ENCODE measurements around the gene RSF1. TPM values are rescaled to one million over a fixed set of nuclear protein-coding genes. Genes with fewer than 3 reads are reported as not detected.
A peak's percentile ranks its signal among the peaks of the same experiment; 100 is the strongest.

RSF1 gene
- polyA plus RNA-seq, 1 of the 3 experiments (the other 2 are of a cell fraction) = 8.4 TPM

DNA sequence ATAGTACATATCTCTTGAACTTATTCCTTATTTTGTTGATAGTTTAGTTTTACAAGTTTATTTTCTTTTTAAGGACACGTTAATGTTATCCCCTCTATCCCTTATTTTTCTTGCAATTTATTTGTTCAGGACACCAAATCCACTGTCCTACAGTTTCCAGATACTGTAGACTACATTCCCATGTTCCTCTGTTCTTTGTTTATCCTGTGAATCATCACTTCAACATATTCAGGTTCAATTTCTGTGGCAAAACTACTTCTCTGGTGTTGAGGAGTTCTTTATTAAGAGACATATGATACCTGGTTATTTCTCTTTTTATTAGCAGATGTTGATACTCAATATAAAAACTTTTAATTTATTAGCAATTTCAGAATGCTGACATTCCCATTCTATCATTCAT is 110.2 kb downstream of the RSF1 start:
- WGBS (ENCODE audit: low lambda C conversion rate) = 56% methylated on average over 1 of the region's 1 CpG
- H3K27ac ChIP-seq (ENCODE audit: low read depth in 2 of 2, low read length in 1 of 2) = peak overlapping the region in 1 of 2 experiments; percentile 37; a peak in 2 of 4 replicates

DNA sequence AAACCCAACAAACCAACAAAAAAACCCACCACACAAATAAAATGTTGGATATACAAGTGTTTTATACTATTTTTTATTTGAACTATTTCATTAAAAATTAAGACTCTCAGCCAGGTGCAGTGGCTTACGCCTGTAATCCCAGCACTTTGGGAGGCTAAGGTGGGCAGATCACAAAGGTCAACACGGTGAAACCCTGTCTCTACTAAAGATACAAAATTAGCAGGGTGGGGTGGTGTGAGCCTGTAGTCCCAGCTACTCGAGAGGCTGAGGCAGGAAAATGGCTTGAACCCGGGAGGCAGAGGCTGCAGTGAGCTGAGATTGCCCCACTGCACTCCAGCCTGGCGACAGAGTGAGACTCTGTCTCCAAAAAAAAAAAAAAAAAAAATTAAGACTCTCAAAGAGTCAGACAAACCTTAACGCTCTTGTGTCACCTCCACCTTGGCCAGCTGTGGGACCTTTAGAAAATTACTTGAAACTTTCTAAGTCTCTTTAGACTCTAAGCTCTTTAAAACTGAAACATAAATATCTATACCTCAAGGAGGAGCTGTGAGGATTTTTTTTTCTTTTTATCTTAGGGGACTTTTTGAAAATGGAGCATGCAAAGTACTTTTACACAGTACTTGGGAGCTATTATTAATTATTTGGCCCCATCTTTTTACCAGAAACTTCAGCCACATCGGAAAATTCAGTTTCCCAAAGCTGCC is 114.5 kb downstream of the RSF1 start:
- 96% methylated on average over 7 of the region's 7 CpGs for WGBS (ENCODE audit: low lambda C conversion rate)
- TF ChIP-seq EZH2phosphoT487 (IDR thresholded peaks at IDR 0.05; ENCODE audit: borderline replicate concordance, low read depth) (no peak), JUND (IDR thresholded peaks at IDR 0.05) (no peak), RFX5 (IDR thresholded peaks at IDR 0.05; ENCODE audit: low read length) (no peak)
- TF ChIP-seq, protein P1, sequence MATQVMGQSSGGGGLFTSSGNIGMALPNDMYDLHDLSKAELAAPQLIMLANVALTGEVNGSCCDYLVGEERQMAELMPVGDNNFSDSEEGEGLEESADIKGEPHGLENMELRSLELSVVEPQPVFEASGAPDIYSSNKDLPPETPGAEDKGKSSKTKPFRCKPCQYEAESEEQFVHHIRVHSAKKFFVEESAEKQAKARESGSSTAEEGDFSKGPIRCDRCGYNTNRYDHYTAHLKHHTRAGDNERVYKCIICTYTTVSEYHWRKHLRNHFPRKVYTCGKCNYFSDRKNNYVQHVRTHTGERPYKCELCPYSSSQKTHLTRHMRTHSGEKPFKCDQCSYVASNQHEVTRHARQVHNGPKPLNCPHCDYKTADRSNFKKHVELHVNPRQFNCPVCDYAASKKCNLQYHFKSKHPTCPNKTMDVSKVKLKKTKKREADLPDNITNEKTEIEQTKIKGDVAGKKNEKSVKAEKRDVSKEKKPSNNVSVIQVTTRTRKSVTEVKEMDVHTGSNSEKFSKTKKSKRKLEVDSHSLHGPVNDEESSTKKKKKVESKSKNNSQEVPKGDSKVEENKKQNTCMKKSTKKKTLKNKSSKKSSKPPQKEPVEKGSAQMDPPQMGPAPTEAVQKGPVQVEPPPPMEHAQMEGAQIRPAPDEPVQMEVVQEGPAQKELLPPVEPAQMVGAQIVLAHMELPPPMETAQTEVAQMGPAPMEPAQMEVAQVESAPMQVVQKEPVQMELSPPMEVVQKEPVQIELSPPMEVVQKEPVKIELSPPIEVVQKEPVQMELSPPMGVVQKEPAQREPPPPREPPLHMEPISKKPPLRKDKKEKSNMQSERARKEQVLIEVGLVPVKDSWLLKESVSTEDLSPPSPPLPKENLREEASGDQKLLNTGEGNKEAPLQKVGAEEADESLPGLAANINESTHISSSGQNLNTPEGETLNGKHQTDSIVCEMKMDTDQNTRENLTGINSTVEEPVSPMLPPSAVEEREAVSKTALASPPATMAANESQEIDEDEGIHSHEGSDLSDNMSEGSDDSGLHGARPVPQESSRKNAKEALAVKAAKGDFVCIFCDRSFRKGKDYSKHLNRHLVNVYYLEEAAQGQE (IDR thresholded peaks at IDR 0.05; ENCODE audit: low read depth, low read length) = no peak
- TF ChIP-seq, protein P2, sequence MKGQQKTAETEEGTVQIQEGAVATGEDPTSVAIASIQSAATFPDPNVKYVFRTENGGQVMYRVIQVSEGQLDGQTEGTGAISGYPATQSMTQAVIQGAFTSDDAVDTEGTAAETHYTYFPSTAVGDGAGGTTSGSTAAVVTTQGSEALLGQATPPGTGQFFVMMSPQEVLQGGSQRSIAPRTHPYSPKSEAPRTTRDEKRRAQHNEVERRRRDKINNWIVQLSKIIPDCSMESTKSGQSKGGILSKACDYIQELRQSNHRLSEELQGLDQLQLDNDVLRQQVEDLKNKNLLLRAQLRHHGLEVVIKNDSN (IDR thresholded peaks at IDR 0.05; ENCODE audit: borderline replicate concordance, low read depth) = no peak
- ChIA-PET CTCF (interaction anchor here (0.7 kb wide), 1 partner anchor 10 kb away, joined by 3 read pairs; no protein-coding TSS in a partner anchor), POLR2A (interaction anchor here (0.7 kb wide), 2 partner anchors 130 to 273 kb away, joined by 5 read pairs; no protein-coding TSS in a partner anchor)
- Histone ChIP-seq H3K9ac (no peak overlapping the region), H3K4me2 (no peak overlapping the region), H2AFZ (ENCODE audit: low read depth) (no peak overlapping the region), H3K27me3 (ENCODE audit: insufficient read depth) (no peaks in the 10 kb centered on the region), H3K79me2 (ENCODE audit: insufficient read depth) (peaks cover 14% of the 10 kb centered on the region; the same call in 1 of the 2 replicates), H3F3A (replicated peaks; ENCODE audit: insufficient read depth) (peaks cover 18% of the 10 kb centered on the region), H3K4me3 (ENCODE audit: low read depth in 2 of 2, low read length in 1 of 2) (no peak overlapping the region), H3K27ac (ENCODE audit: low read depth in 2 of 2, low read length in 1 of 2) (no peak overlapping the region), H3K36me3 (replicated peaks in 1 of 2; ENCODE audit: control insufficient read depth in 1 of 2, insufficient read depth in 2 of 2, low read length in 1 of 2) (peaks cover 19 to 24% of the 10 kb centered on the region in 2 experiments), H4K20me1 (ENCODE audit: insufficient read depth) (no peaks in the 10 kb centered on the region), H3K9me2 (no peaks in the 10 kb centered on the region), H3K4me1 (ENCODE audit: control insufficient read depth in 1 of 2, insufficient read depth in 2 of 2, low read depth in 1 of 2, low read length in 1 of 2) (peaks cover 0 to 9% of the 10 kb centered on the region in 2 experiments; a peak in 1 of 4 replicates), H3K9me3 (no peaks in the 10 kb centered on the region)
- no peak for DNase-seq

More for the DNA sequence above, 110.2 kb downstream of the RSF1 start:
- DNase-seq = no peak
- Histone ChIP-seq H3K79me2 (ENCODE audit: insufficient read depth) (peaks cover 20% of the 10 kb centered on the region; the same call in 1 of the 2 replicates), H3K9ac (no peak overlapping the region), H2AFZ (ENCODE audit: low read depth) (no peak overlapping the region), H3K9me2 (no peaks in the 10 kb centered on the region), H3K4me2 (no peak overlapping the region), H4K20me1 (ENCODE audit: insufficient read depth) (no peaks in the 10 kb centered on the region), H3K36me3 (replicated peaks in 1 of 2; ENCODE audit: control insufficient read depth in 1 of 2, insufficient read depth in 2 of 2, low read length in 1 of 2) (peaks cover 0 to 2% of the 10 kb centered on the region in 2 experiments), H3K4me3 (ENCODE audit: low read depth in 2 of 2, low read length in 1 of 2) (no peak overlapping the region), H3K27me3 (ENCODE audit: insufficient read depth) (no peaks in the 10 kb centered on the region), H3F3A (replicated peaks; ENCODE audit: insufficient read depth) (peaks cover 25% of the 10 kb centered on the region), H3K9me3 (no peaks in the 10 kb centered on the region), H3K4me1 (ENCODE audit: control insufficient read depth in 1 of 2, insufficient read depth in 2 of 2, low read depth in 1 of 2, low read length in 1 of 2) (peaks cover 0 to 10% of the 10 kb centered on the region in 2 experiments; a peak in 1 of 4 replicates)
- CTCF ChIA-PET = interaction anchor here (1.1 kb wide), 1 partner anchor 336 kb away, joined by 3 read pairs; no protein-coding TSS in a partner anchor
- POLR2A ChIA-PET = no interaction called here
- TF ChIP-seq JUND (IDR thresholded peaks at IDR 0.05) (0 out of 2 replicates have a peak, but pooled peaks have one; percentile 23), RAD21 (IDR thresholded peaks at IDR 0.05; ENCODE audit: low read length) (no peak), FOSL2 (IDR thresholded peaks at IDR 0.05; ENCODE audit: borderline replicate concordance, low read depth) (peak; percentile 27; the same call in 1 of the 2 replicates)

All from SK-N-SH (cell line).